Large intestine (tissue), 3 donors: ENCODE data around the gene IP6K1. TPM values are rescaled to one million over a fixed set of nuclear protein-coding genes. Genes with fewer than 3 reads are reported as not detected.

Experiments used
- DNase-seq, 2 donors: peaks; one replicate each; pipeline versions ENCODE4 v3.0.0 to v3.0.0-alpha.2; 2013
- H3K27ac ChIP-seq: one replicate; pipeline ENCODE4 v1.5.1; 2013; ENCODE audit warnings: low read length
- H3K27me3 ChIP-seq: 2 replicates; pipeline ENCODE4 v1.6.1; 2013; ENCODE audit warnings: low read length; ENCODE audit not compliant: control insufficient read depth, insufficient read depth
- H3K36me3 ChIP-seq: 2 replicates; pipeline ENCODE4 v1.6.1; 2013; ENCODE audit warnings: low read length; ENCODE audit not compliant: control insufficient read depth, insufficient read depth
- H3K4me1 ChIP-seq: one replicate; pipeline ENCODE4 v1.6.1; 2013; ENCODE audit warnings: low read length; ENCODE audit not compliant: control insufficient read depth, insufficient read depth
- H3K4me3 ChIP-seq: one replicate; pipeline ENCODE4 v1.5.1; 2013; ENCODE audit warnings: low read length
- H3K9me3 ChIP-seq: one replicate; pipeline ENCODE4 v1.6.1; 2013; ENCODE audit warnings: mild to moderate bottlenecking, low read depth, low read length, moderate library complexity; ENCODE audit not compliant: control insufficient read depth
- WGBS: methylation state at CpG from one replicate; pipeline ENCODE4 v1.1.5; 2013; ENCODE audit warnings: low lambda C conversion rate; ENCODE audit not compliant: insufficient coverage; 5-methylcytosine and 5-hydroxymethylcytosine counted together
- polyA plus RNA-seq: library from polyadenylated mRNA; unstranded; fragments of 120-200 nt; gene quantifications from one replicate; pipeline ENCODE4 v1.2.1, GENCODE V29; 2013

Gene IP6K1
- polyA plus RNA-seq, 1 donor: 27.1 TPM

DNA sequence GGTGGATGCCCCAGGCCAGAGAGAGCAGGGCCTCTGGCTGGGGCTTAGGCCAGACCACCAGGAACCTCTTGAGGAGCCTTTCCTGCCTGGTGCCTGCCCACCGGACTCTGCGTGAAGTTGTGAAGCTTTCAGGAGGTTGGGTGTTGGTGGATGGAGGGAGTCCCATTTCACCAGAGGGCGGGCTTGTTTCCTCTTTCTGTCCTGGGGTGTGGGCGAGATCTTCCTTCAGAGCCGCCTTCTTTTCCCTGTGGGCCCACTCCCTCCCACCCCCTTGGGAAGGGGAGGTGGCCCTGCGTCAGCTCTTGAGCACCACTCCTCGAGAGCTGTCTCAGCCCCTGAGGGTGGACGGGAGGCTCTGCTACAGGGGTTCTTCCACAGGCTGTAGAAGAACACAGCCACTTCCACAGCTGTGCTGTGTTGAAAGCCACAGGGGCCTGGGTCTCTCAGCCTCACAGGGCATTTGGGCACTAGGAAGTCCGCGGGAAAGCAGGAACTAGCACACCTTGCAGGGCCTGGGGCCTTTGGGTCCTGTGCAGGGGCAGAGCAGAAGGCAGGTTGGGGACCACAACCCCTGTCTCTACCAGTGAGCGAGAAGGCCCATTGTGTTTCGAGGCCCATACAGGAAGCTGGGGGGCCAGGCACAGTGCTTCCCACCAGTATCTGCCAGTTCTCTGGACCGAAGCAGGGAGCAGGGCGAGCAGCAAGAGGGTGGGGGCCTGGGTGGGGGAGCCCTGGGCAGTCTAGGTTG lies 69.0 kb downstream of the IP6K1 start:
- no peaks in the 10 kb centered on the region for H3K27me3 ChIP-seq
- H3K4me3 ChIP-seq: no peak overlapping the region
- peaks cover 11% of the 10 kb centered on the region for H3K9me3 ChIP-seq
- H3K4me1 ChIP-seq: peaks cover 16% of the 10 kb centered on the region
- peaks cover 68% of the 10 kb centered on the region for H3K36me3 ChIP-seq
- no peak for DNase-seq
- no peak overlapping the region for H3K27ac ChIP-seq
- WGBS: no CpG with 5 or more reads among the region's 14 CpGs

DNA sequence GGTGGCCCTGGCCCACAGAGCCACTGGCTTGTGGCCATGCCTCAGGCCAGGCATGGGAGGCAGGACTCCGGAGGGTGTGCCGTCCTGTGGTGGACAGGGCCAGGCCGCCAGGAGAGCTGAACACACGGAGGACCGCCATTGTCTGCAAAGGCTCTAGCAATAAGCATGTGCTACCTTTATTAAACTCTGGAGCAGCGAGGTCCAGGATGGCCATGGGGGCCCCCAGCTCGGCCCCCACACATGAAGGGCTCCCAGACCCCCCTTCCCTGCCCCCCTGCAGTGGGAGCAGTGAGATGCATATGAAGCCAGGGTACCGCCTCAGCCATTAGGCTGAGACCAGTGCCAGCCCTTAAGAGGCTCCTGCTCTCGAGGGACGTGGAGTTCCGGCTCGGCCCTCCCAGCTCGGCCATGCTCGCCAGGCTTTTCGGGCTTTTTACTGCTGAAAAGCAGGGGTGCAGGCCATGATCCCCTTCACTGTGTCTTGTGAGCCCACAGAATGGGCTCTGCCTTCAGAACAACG lies 69.6 kb downstream of the IP6K1 start:
- H3K27ac ChIP-seq: no peak overlapping the region
- no peak for DNase-seq
- no peaks in the 10 kb centered on the region for H3K27me3 ChIP-seq
- H3K36me3 ChIP-seq: peaks cover 64% of the 10 kb centered on the region
- no peak overlapping the region for H3K4me3 ChIP-seq
- no CpG with 5 or more reads among the region's 16 CpGs for WGBS
- peaks cover 15% of the 10 kb centered on the region for H3K4me1 ChIP-seq
- peaks cover 11% of the 10 kb centered on the region for H3K9me3 ChIP-seq

DNA sequence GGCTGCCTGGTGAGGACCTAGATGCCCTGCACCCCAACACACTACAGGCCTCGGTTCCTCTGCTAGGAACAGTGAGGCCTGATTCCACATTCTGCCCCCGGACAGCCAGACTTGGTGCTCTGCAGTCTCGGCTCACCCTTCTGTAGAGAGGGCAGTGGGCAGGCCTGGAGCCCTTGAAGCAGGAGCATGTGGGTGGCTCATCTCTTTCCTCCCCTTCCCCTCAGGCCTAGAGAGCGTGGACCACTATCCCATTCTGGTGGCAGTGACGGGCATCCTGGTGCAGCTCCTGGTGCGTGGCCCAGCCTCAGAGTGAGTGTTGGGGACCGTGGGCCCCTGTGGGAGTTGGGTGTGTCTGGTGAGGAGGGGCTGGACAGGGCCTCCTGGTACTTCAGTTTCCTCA lies 70.2 kb downstream of the IP6K1 start:
- DNase-seq: no peak
- H3K36me3 ChIP-seq: peaks cover 64% of the 10 kb centered on the region

DNA sequence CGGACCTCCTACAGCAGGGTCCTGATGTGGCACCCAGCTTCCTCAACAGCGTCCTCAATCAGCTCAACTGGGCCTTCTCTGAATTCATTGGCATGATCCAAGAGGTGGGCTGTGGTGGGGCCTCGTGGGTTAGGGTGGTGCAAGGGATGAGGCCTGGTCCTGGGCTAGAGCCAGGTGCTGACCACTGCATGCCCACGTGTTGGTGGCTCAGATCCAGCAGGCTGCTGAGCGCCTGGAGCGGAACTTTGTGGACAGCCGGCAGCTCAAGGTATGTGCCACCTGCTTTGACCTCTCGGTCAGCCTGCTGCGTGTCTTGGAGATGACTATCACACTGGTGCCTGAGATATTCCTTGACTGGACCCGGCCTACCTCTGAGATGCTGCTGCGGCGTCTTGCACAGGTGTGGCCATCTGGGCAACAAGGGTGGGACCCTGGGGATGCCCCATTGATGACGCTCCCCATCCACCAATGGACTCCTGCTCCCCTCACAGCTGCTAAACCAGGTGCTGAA lies 70.7 kb downstream of the IP6K1 start:
- WGBS: no CpG with 5 or more reads among the region's 13 CpGs
- H3K27me3 ChIP-seq: no peaks in the 10 kb centered on the region
- no peak for DNase-seq
- H3K27ac ChIP-seq: no peak overlapping the region
- no peak overlapping the region for H3K4me3 ChIP-seq
- H3K36me3 ChIP-seq: peaks cover 60% of the 10 kb centered on the region
- peaks cover 11% of the 10 kb centered on the region for H3K9me3 ChIP-seq
- H3K4me1 ChIP-seq: peaks cover 15% of the 10 kb centered on the region

More for the DNA sequence above, 70.2 kb downstream of the IP6K1 start:
- Histone ChIP-seq H3K9me3 (peaks cover 11% of the 10 kb centered on the region), H3K4me3 (no peak overlapping the region), H3K27me3 (no peaks in the 10 kb centered on the region), H3K27ac (no peak overlapping the region), H3K4me1 (peaks cover 15% of the 10 kb centered on the region)
- no CpG with 5 or more reads among the region's 7 CpGs for WGBS

DNA sequence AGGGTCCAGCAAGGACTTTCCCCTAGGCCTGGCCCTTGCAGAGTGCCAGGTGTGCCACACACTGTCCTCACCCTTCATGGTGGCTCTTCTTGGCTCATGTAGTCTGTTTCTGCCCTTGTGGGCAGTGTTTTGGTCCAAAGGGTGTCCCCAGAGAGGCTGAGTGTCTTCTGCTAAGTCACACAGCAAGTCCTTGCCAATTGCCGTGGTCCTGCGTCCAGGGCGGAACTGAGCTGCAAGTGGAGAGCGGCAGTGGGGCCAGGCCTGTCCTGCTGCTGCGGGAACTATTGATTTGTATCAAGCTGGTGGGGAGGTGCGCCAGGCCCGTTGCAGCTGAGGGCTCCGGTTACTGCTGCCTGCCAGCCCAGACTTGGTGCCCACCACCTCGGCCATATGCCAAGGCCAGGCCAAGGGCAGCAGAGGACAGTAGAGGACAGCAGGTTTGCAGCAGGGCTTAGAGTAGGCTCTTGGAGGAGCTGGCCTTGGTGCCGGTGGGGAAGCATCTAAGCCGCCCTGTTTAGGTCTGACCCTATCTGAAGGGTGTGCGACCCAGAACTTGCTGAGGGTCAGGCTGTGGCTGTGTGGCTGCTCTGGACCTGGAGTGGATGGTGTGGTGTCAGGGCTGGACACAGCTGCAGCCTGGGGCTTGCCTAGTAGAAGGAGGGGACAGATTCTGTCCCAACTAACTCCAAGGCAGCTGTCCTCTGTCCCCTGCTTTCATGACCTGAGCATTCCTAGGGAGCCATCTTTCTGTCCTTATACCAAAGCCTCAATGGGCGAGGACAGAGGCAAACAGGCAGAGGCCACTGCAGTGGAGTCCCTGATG lies 71.4 kb downstream of the IP6K1 start:
- Histone ChIP-seq H3K9me3 (peaks cover 11% of the 10 kb centered on the region), H3K4me1 (peaks cover 15% of the 10 kb centered on the region), H3K4me3 (no peak overlapping the region), H3K27ac (no peak overlapping the region), H3K36me3 (peaks cover 56% of the 10 kb centered on the region), H3K27me3 (no peaks in the 10 kb centered on the region)
- DNase-seq: no peak
- no CpG with 5 or more reads among the region's 13 CpGs for WGBS

DNA sequence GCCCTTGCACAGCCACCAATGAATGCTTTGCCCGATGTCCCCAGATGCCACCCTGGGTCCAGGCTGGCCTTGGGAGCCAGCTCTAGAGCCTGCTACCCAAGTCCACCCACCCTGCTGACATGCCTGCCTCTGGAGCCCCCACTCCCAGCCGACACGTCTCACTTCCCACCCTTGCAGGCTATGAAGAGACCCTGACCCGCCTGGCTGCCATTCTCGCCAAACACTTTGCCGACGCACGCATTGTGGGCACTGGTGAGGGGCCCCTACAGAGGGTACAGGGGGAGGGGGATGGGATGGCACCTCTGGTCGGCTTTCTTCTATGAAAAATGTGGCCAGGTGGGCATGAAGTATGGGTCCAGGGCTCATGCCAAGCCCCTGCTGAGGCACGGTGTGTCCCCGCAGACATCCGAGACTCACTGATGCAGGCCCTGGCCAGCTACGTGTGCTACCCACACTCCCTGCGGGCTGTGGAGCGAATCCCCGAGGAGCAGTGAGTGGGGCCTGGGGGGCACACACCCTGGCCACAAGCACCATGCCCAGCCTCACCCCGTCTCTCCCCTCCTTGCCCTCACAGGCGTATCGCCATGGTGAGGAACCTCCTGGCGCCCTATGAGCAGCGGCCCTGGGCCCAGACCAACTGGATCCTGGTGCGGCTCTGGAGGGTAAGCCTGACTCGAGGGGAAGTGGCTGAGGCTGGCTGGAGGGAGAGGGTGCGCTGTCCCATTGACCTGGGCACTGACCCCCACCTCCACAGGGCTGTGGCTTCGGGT lies 72.8 kb downstream of the IP6K1 start:
- H3K4me1 ChIP-seq: peaks cover 6% of the 10 kb centered on the region
- peaks cover 56% of the 10 kb centered on the region for H3K36me3 ChIP-seq
- no peak for DNase-seq
- no CpG with 5 or more reads among the region's 25 CpGs for WGBS
- H3K27me3 ChIP-seq: no peaks in the 10 kb centered on the region
- peaks cover 7% of the 10 kb centered on the region for H3K9me3 ChIP-seq
- H3K27ac ChIP-seq: no peak overlapping the region
- no peak overlapping the region for H3K4me3 ChIP-seq

DNA sequence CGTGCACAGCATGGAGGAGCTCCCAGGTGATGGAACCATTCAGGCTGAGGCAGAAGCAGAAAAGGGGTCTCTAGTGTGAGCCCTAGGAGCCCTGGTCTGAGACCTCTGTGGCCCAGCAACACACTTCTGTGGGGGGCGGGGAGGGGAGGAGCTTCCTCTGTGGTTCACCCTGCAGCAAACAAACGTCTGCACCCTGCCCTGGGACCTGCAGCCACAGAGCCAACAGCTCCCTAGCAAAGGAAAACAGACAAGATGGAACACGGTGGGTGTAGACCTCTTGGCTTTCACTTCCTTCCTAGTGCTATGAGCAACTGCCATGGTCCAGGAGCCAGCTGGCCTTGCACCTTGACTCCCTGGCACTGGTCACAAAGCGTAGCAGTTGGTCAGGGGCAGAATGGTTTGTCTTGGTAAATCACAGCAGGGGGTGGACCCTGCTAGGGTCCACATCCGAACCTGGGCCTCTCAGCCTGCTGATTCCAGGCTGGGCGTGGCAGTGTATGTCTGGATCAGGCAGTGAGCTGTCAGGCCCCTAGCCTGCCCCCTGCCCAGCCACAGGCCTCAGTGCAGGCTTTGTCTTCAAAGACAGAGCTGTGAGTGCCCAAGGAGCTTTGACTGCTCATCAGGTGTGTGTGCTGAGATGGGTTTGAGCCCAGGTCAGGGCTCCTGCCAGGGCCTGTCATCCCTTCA lies 73.6 kb downstream of the IP6K1 start:
- H3K9me3 ChIP-seq: no peaks in the 10 kb centered on the region
- H3K27me3 ChIP-seq: no peaks in the 10 kb centered on the region
- no peak overlapping the region for H3K4me3 ChIP-seq
- no peak overlapping the region for H3K27ac ChIP-seq
- H3K4me1 ChIP-seq: peaks cover 2% of the 10 kb centered on the region
- DNase-seq: no peak
- H3K36me3 ChIP-seq: peaks cover 61% of the 10 kb centered on the region
- WGBS: no CpG with 5 or more reads among the region's 7 CpGs

DNA sequence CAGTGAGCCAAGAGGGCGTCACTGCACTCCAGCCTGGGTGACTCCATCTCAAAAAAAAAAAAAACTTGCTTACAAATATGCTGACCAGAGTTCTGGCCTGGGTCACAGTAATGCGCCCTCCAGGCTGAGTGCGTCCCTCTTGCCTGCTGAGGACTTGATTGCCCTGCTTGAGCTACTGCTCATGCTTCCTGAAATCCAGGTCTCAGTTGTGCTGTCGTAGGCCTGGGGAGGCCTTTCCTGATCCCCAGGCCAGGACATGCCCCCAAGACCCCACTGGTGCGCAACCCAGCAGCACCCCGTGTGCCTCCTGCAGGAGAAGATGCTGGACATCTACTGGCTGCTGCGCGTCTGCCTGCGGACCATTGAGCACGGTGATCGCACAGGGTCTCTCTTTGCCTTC lies 74.2 kb downstream of the IP6K1 start:
- Histone ChIP-seq H3K4me3 (no peak overlapping the region), H3K4me1 (peaks cover 2% of the 10 kb centered on the region), H3K36me3 (peaks cover 63% of the 10 kb centered on the region), H3K27ac (no peak overlapping the region), H3K9me3 (no peaks in the 10 kb centered on the region), H3K27me3 (no peaks in the 10 kb centered on the region)
- DNase-seq: no peak
- WGBS: no CpG with 5 or more reads among the region's 11 CpGs

DNA sequence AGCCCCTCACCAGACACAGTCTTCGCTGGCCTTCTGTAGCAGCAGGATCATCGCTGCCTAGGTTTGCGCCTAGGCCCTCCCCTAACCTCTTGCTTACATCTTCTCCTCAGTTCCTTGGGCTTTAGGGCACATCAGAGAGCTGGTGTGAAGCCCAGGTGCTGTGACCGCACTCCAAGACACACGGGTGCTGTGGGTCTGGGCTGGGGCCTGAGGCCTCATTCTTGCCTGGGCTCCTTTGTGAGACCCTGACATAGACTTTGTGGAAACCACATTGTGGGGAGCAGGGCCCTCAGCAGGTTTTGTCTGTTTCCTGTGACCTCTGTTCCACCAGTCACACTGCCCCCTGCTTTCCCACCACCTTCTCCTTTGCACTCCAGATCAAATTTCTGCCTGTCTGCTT lies 74.9 kb downstream of the IP6K1 start:
- Histone ChIP-seq H3K27me3 (no peaks in the 10 kb centered on the region), H3K4me1 (peaks cover 2% of the 10 kb centered on the region), H3K36me3 (peaks cover 57% of the 10 kb centered on the region), H3K9me3 (no peaks in the 10 kb centered on the region), H3K27ac (no peak overlapping the region), H3K4me3 (no peak overlapping the region)
- no CpG with 5 or more reads among the region's 5 CpGs for WGBS
- DNase-seq: no peak
